Mesendoderm (in vitro differentiated cells): ENCODE measurements around the gene TM4SF20.

Source experiments
- DNase-seq: peaks from one replicate; pipeline ENCODE4 v3.0.0; 2013
- H2AK5ac ChIP-seq: 2 replicates; pipeline ENCODE4 v1.6.1; 2013; ENCODE audit warnings: low read length, inconsistent platforms
- H2BK120ac ChIP-seq: 2 replicates; pipeline ENCODE4 v1.6.1; 2013; ENCODE audit warnings: low read depth, mild to moderate bottlenecking, low read length, moderate library complexity, mixed read lengths
- H2BK15ac ChIP-seq: replicated peaks from 2 replicates; pipeline ENCODE4 v1.6.1; 2013; ENCODE audit warnings: low read depth, mild to moderate bottlenecking, moderate library complexity
- H2BK5ac ChIP-seq: 2 replicates; pipeline ENCODE4 v1.6.1; 2013; ENCODE audit warnings: low read length, inconsistent platforms
- H3K18ac ChIP-seq: 2 replicates; pipeline ENCODE4 v1.6.1; 2013; ENCODE audit warnings: mild to moderate bottlenecking, low read length, mixed read lengths
- H3K23ac ChIP-seq: one replicate; pipeline ENCODE4 v1.6.1; 2013; ENCODE audit warnings: low read length
- H3K27ac ChIP-seq: 2 replicates; pipeline ENCODE4 v1.5.1; 2013; ENCODE audit warnings: low read depth, mild to moderate bottlenecking, inconsistent platforms, low read length, moderate library complexity
- H3K27me3 ChIP-seq: 2 replicates; pipeline ENCODE4 v1.6.1; 2013; ENCODE audit warnings: low read length, control low read depth, mild to moderate bottlenecking, inconsistent platforms; ENCODE audit not compliant: insufficient read depth, poor library complexity
- H3K36me3 ChIP-seq: 2 replicates; pipeline ENCODE4 v1.6.1; 2013; ENCODE audit warnings: low read length, inconsistent platforms; ENCODE audit not compliant: control insufficient read depth, insufficient read depth
- H3K4ac ChIP-seq: one replicate; pipeline ENCODE4 v1.6.1; 2013; ENCODE audit warnings: low read depth, mild to moderate bottlenecking, low read length, moderate library complexity
- H3K4me1 ChIP-seq: 2 replicates; pipeline ENCODE4 v1.6.1; 2013; ENCODE audit warnings: low read depth, low read length, inconsistent platforms; ENCODE audit not compliant: control insufficient read depth
- H3K4me2 ChIP-seq: 2 replicates; pipeline ENCODE4 v1.6.1; 2013; ENCODE audit warnings: low read length
- H3K4me3 ChIP-seq: 2 replicates; pipeline ENCODE4 v1.5.1; 2013; ENCODE audit warnings: mild to moderate bottlenecking, low read length
- H3K56ac ChIP-seq: one replicate; pipeline ENCODE4 v1.6.1; 2013; ENCODE audit warnings: low read length
- H3K79me1 ChIP-seq: 2 replicates; pipeline ENCODE4 v1.6.1; 2013; ENCODE audit warnings: low read length, inconsistent platforms
- H3K79me2 ChIP-seq: 2 replicates; pipeline ENCODE4 v1.6.1; 2013; ENCODE audit warnings: mild to moderate bottlenecking, low read length; ENCODE audit not compliant: control insufficient read depth, insufficient read depth
- H3K9ac ChIP-seq: 2 replicates; pipeline ENCODE4 v1.6.1; 2013; ENCODE audit warnings: low read length, inconsistent platforms
- H4K5ac ChIP-seq: one replicate; pipeline ENCODE4 v1.6.1; 2013; ENCODE audit warnings: low read length
- H4K8ac ChIP-seq: one replicate; pipeline ENCODE4 v1.6.1; 2013; ENCODE audit warnings: low read depth, mild to moderate bottlenecking, control low read depth, low read length, moderate library complexity
- WGBS: extraction: QIAGEN DNeasy Blood & Tissue Kit; methylation state at CpG from one replicate; pipeline ENCODE4 v1.1.7; 2013; ENCODE audit warnings: low lambda C conversion rate, missing lambda C conversion rate; ENCODE audit not compliant: insufficient coverage; ENCODE audit errors: extremely low coverage; 5-methylcytosine and 5-hydroxymethylcytosine counted together

The TM4SF20 gene

GRCh38 chr2:227317834-227318233, 61.3 kb downstream of the TM4SF20 start:
- Histone ChIP-seq H2BK15ac (no peak overlapping the region), H2BK120ac (no peak overlapping the region), H4K5ac (no peak overlapping the region), H3K4me1 (no peaks in the 10 kb centered on the region), H3K79me2 (no peaks in the 10 kb centered on the region), H2BK5ac (no peak overlapping the region), H3K9ac (no peak overlapping the region), H3K36me3 (no peaks in the 10 kb centered on the region), H3K18ac (no peak overlapping the region), H3K4ac (no peak overlapping the region), H3K4me3 (no peak overlapping the region), H3K79me1 (no peaks in the 10 kb centered on the region), H3K4me2 (no peak overlapping the region), H4K8ac (no peak overlapping the region), H3K27me3 (no peaks in the 10 kb centered on the region), H3K23ac (no peak overlapping the region), H2AK5ac (no peak overlapping the region), H3K27ac (no peak overlapping the region), H3K56ac (no peak overlapping the region)
- DNase-seq = no peak
- no CpG with 5 or more reads among the region's 2 CpGs for WGBS

- H3K27ac ChIP-seq = no peak overlapping the region
- no peaks in the 10 kb centered on the region for H3K79me2 ChIP-seq
- no peak overlapping the region for H3K18ac ChIP-seq
- H3K4ac ChIP-seq = no peak overlapping the region
- no peak overlapping the region for H3K23ac ChIP-seq
- H3K4me1 ChIP-seq = no peaks in the 10 kb centered on the region
- no CpG with 5 or more reads among the region's 1 CpG for WGBS
- H3K79me1 ChIP-seq = no peaks in the 10 kb centered on the region
- no peak overlapping the region for H3K4me3 ChIP-seq
- H3K27me3 ChIP-seq = no peaks in the 10 kb centered on the region
- no peak overlapping the region for H4K8ac ChIP-seq
- no peaks in the 10 kb centered on the region for H3K36me3 ChIP-seq
- no peak overlapping the region for H3K56ac ChIP-seq
- H3K9ac ChIP-seq = no peak overlapping the region
- no peak overlapping the region for H2BK5ac ChIP-seq
- no peak overlapping the region for H2BK120ac ChIP-seq
- H2AK5ac ChIP-seq = no peak overlapping the region
- H3K4me2 ChIP-seq = no peak overlapping the region
- DNase-seq = no peak
- no peak overlapping the region for H4K5ac ChIP-seq
- H2BK15ac ChIP-seq = no peak overlapping the region
These were observed 65.8 kb downstream of the TM4SF20 start for GRCh38 chr2:227313310-227313709.

- no peak overlapping the region for H4K8ac ChIP-seq
- no CpG with 5 or more reads among the region's 2 CpGs for WGBS
- H3K4me2 ChIP-seq = no peak overlapping the region
- no peak overlapping the region for H3K23ac ChIP-seq
- H3K4ac ChIP-seq = no peak overlapping the region
- no peaks in the 10 kb centered on the region for H3K27me3 ChIP-seq
- no peak overlapping the region for H2AK5ac ChIP-seq
- H3K4me1 ChIP-seq = no peaks in the 10 kb centered on the region
- no peak for DNase-seq
- H3K27ac ChIP-seq = no peak overlapping the region
- no peak overlapping the region for H3K18ac ChIP-seq
- no peaks in the 10 kb centered on the region for H3K36me3 ChIP-seq
- no peak overlapping the region for H2BK15ac ChIP-seq
- H3K4me3 ChIP-seq = no peak overlapping the region
- H3K79me2 ChIP-seq = no peaks in the 10 kb centered on the region
- no peak overlapping the region for H2BK5ac ChIP-seq
- no peak overlapping the region for H4K5ac ChIP-seq
- H3K9ac ChIP-seq = no peak overlapping the region
- no peaks in the 10 kb centered on the region for H3K79me1 ChIP-seq
- H2BK120ac ChIP-seq = no peak overlapping the region
- no peak overlapping the region for H3K56ac ChIP-seq
These were observed 66.5 kb downstream of the TM4SF20 start for GRCh38 chr2:227312579-227312978.
